HEK293T (cell line): ENCODE measurements around the gene MYBL2.

Experiments used
- FOXK2 ChIP-seq: fragments of 450-650 bp; IDR thresholded peaks from 2 replicates; pipeline ENCODE4 v1.6.1; 2016; ENCODE audit warnings: mild to moderate bottlenecking
- FOXM1 ChIP-seq: fragments of 450-650 bp; IDR thresholded peaks from 2 replicates; pipeline ENCODE4 v1.6.1; 2017; ENCODE audit warnings: mild to moderate bottlenecking, borderline replicate concordance
- LEF1 ChIP-seq: fragments of 450-650 bp; IDR thresholded peaks from 2 replicates; pipeline ENCODE4 v1.6.1; 2017; ENCODE audit warnings: mild to moderate bottlenecking, borderline replicate concordance
- NFRKB ChIP-seq: fragments of 450-650 bp; IDR thresholded peaks from 2 replicates; pipeline ENCODE4 v1.6.1; 2016; ENCODE audit warnings: mild to moderate bottlenecking, moderate library complexity
- SP1 ChIP-seq: fragments of 450-650 bp; IDR thresholded peaks from 2 replicates; pipeline ENCODE4 v1.6.1; 2017
- TARDBP ChIP-seq: fragments of 450-650 bp; IDR thresholded peaks from 2 replicates; pipeline ENCODE4 v1.6.1; 2016
- ZNF384 ChIP-seq: fragments of 450-650 bp; IDR thresholded peaks from 2 replicates; pipeline ENCODE4 v1.6.1; 2016

GRCh38 chr20:43748274-43748673, 81.4 kb downstream of the MYBL2 start:
- no peak for TF ChIP-seq FOXM1
- no peak for TF ChIP-seq ZNF384
- TF ChIP-seq SP1: no peak
- no peak for TF ChIP-seq TARDBP
- no peak for TF ChIP-seq NFRKB
- no peak for TF ChIP-seq FOXK2
- TF ChIP-seq LEF1: no peak
